Vagina (tissue), 2 donors: Measurements from ENCODE around the gene BEAN1. TPM values are rescaled to one million over a fixed set of nuclear protein-coding genes. Genes with fewer than 3 reads are reported as not detected.

Experiments
- DNase-seq, 2 donors: peaks; one replicate each; pipeline ENCODE4 v3.0.0-alpha.2; 2017; ENCODE audit errors: extremely low spot score in 2 of 2
- H3K27ac ChIP-seq: fragments of 200-600 bp; sonication (generic); one replicate; pipeline ENCODE4 v1.5.1; 2019
- H3K27me3 ChIP-seq: fragments of 200-600 bp; sonication (generic); one replicate; pipeline ENCODE4 v1.5.1; 2019
- H3K36me3 ChIP-seq, 2 donors: fragments of 200-600 bp; sonication (generic); one replicate each; pipeline ENCODE4 v1.5.1; 2017 to 2019
- H3K4me1 ChIP-seq: fragments of 200-600 bp; sonication (generic); one replicate; pipeline ENCODE4 v1.5.1; 2019
- H3K4me3 ChIP-seq, 2 donors: fragments of 200-600 bp; sonication (generic); 1 replicate in 1 of 2; 2 replicates in 1 of 2; pipeline ENCODE4 v1.5.1; 2016 to 2019
- H3K9me3 ChIP-seq: fragments of 200-600 bp; sonication (generic); one replicate; pipeline ENCODE4 v1.5.1; 2019
- CTCF ChIP-seq, 3 experiments: fragments of 450-650 bp in 2 of 3; fragments of 200-600 bp in 1 of 3; sonication (generic) in 1 of 3; IDR thresholded peaks; one replicate each; pipeline ENCODE4 v1.5.1; 2017 to 2019; ENCODE audit warnings: antibody characterized with exemption in 3 of 3, mild to moderate bottlenecking in 2 of 3, moderate library complexity in 2 of 3
- POLR2A ChIP-seq, 2 donors: fragments of 450-650 bp; IDR thresholded peaks; one replicate each; pipeline ENCODE4 v1.6.1; 2017; ENCODE audit warnings: antibody characterized with exemption in 2 of 2, mild to moderate bottlenecking in 2 of 2, moderate library complexity in 2 of 2
- POLR2AphosphoS5 ChIP-seq, 2 donors: sonication (generic); formaldehyde crosslinking; IDR thresholded peaks; one replicate each; pipeline ENCODE4 v1.9.0; 2017; ENCODE audit warnings: antibody characterized with exemption in 2 of 2, mild to moderate bottlenecking in 2 of 2, low read depth in 1 of 2; ENCODE audit not compliant: insufficient read depth in 1 of 2
- intact Hi-C: fragments of 100-400 bp; cut with DNase I; formaldehyde crosslinking; loops from one replicate; pipeline ENCODE4 v1.15.1; 2023
- total RNA-seq: library from RNA; depleted of rRNA; stranded (reverse); fragments of >200 nt; gene quantifications from one replicate; pipeline ENCODE4 v1.2.3, GENCODE V29; 2016

Gene BEAN1
- total RNA-seq, 1 donor from 2014 or later, result not detected

DNA sequence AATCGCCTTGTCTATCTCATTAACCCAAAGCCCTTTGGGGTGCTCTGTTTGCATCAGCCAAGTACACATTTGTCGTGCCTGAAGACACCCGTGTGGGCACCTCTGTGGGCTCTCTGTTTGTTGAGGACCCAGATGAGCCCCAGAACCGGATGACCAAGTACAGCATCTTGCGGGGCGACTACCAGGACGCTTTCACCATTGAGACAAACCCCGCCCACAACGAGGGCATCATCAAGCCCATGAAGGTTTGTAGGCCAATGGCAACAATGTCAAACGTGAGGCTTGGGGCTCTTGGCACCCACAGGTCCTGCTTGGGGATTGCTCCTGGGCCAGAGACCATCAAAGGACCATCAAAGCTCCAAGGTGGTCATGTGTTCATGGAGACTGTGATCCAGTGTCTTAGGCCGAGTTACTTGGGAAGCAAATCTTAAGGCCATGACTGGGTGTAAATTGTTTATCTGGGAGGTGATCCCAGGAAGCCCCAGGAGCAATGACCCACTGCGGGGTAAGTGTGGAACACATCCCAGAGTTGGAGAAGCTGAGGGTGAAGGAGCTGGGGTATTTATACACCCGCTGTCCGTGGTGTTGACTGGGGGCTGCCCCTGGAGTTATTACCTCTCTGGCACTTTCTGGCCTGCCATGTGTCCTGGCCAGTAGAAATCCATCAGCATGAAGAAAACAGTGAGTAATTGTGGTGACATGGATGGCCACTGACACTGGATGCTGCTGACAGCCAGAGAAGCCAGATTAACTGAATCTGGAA lies 36.6 kb upstream of the BEAN1 start:
- H3K27ac ChIP-seq, result no peak overlapping the region
- peak; percentile 56 to 89 for DNase-seq
- H3K36me3 ChIP-seq, result no peaks in the 10 kb centered on the region
- no peaks in the 10 kb centered on the region for H3K9me3 ChIP-seq
- intact Hi-C loops, result no loop called here
- no peaks in the 10 kb centered on the region for H3K27me3 ChIP-seq
- no peaks in the 10 kb centered on the region for H3K4me1 ChIP-seq
- TF ChIP-seq POLR2AphosphoS5 (IDR thresholded peaks at IDR 0.05; ENCODE audit: insufficient read depth in 1 of 2, low read depth in 1 of 2) (no peak), POLR2A (IDR thresholded peaks at IDR 0.05) (no peak)
- H3K4me3 ChIP-seq, result no peak overlapping the region

- intact Hi-C loops, result no loop called here
- H3K4me1 ChIP-seq, result no peaks in the 10 kb centered on the region
- H3K9me3 ChIP-seq, result no peaks in the 10 kb centered on the region
- H3K27ac ChIP-seq, result no peak overlapping the region
- H3K27me3 ChIP-seq, result no peaks in the 10 kb centered on the region
- H3K36me3 ChIP-seq, result no peaks in the 10 kb centered on the region
- TF ChIP-seq POLR2A (IDR thresholded peaks at IDR 0.05) (no peak), CTCF (IDR thresholded peaks at IDR 0.05) (no peak), POLR2AphosphoS5 (IDR thresholded peaks at IDR 0.05; ENCODE audit: insufficient read depth in 1 of 2, low read depth in 1 of 2) (no peak)
- peak; percentile 79 for DNase-seq
- H3K4me3 ChIP-seq, result no peak overlapping the region
Observed at GRCh38 chr16:66391726-66392670, 35.1 kb upstream of the BEAN1 start.

DNA sequence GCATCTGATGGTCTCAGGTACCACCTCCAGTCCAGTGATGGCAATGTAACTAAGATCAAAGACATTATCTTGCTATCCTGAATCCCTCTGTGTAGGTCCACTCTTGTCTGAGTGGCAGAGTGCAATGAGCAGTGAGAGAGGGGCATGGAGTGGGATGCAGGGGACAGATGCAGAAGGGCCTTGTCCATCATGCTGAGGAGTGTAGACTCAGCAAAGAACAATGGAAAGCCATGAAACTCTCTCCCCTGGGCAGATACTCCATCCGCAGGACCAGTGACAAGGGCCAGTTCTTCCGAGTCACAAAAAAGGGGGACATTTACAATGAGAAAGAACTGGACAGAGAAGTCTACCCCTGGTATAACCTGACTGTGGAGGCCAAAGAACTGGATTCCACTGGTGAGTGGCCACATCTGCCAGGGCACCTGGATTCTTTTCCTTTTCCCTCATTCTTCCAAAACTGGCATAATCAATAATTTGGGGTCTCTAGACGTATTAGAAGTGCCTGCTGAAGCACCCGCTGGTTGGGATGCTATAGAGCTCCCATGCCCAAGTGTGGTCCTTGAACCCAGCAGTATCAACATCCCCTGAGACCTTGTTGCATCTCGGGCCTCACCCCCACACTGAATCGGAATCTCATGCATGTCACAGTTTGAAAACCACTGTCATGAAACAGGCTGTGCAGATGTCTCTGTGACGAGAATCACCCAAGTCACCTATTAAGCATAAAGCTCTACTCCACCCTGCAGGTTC lies 31.1 kb upstream of the BEAN1 start:
- Histone ChIP-seq H3K27me3 (no peaks in the 10 kb centered on the region), H3K36me3 (no peaks in the 10 kb centered on the region), H3K4me3 (no peak overlapping the region), H3K27ac (no peak overlapping the region), H3K9me3 (no peaks in the 10 kb centered on the region), H3K4me1 (no peaks in the 10 kb centered on the region)
- TF ChIP-seq CTCF (IDR thresholded peaks at IDR 0.05), result no peak
- no peak for TF ChIP-seq POLR2A (IDR thresholded peaks at IDR 0.05)
- TF ChIP-seq POLR2AphosphoS5 (IDR thresholded peaks at IDR 0.05; ENCODE audit: insufficient read depth in 1 of 2, low read depth in 1 of 2), result no peak
- intact Hi-C loops, result no loop called here
- DNase-seq, result peak; percentile 65 to 79

DNA sequence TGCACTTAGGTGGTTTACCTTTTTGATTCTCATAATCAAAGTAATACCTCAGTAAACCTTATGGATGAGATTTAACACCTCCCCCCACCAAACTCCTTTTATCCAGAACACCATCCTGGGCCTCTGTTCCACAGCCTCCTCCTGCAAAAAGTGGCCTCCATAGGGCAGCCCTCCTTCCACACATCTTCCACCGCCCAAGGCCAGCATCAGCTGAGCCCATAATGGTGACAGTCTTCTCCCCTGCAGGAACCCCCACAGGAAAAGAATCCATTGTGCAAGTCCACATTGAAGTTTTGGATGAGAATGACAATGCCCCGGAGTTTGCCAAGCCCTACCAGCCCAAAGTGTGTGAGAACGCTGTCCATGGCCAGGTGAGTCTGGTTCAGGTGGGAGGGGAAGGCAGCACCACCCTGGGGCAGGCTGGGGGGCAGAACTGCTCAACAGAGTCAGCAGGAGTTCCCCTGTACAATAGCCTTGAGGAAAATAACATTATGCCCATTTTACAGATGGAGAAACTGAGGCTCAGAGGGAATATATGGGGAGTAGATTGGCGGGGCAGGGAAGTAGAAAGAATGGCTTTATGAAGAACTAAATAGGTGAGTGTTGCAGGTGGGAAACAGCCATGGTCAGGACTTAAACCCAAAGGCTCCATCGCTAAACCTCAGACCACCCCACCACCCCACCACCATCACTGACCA lies 29.2 kb upstream of the BEAN1 start:
- DNase-seq, result peak in 1 of 2 donors; percentile 60
- intact Hi-C loops, result no loop called here

GRCh38 chr16:66399031-66399430 lies 28.1 kb upstream of the BEAN1 start:
- TF ChIP-seq POLR2AphosphoS5 (IDR thresholded peaks at IDR 0.05; ENCODE audit: insufficient read depth in 1 of 2, low read depth in 1 of 2), result no peak
- TF ChIP-seq POLR2A (IDR thresholded peaks at IDR 0.05), result no peak
- no peak for TF ChIP-seq CTCF (IDR thresholded peaks at IDR 0.05)
- H3K4me1 ChIP-seq, result no peaks in the 10 kb centered on the region
- no peaks in the 10 kb centered on the region for H3K27me3 ChIP-seq
- DNase-seq, result no peak
- no peak overlapping the region for H3K4me3 ChIP-seq
- H3K36me3 ChIP-seq, result no peaks in the 10 kb centered on the region
- intact Hi-C loops, result no loop called here
- no peaks in the 10 kb centered on the region for H3K9me3 ChIP-seq
- H3K27ac ChIP-seq, result no peak overlapping the region

More for the DNA sequence above, 29.2 kb upstream of the BEAN1 start:
- no peaks in the 10 kb centered on the region for H3K36me3 ChIP-seq
- no peak overlapping the region for H3K4me3 ChIP-seq
- H3K27ac ChIP-seq, result no peak overlapping the region
- no peaks in the 10 kb centered on the region for H3K4me1 ChIP-seq
- no peaks in the 10 kb centered on the region for H3K9me3 ChIP-seq
- no peak for TF ChIP-seq POLR2A (IDR thresholded peaks at IDR 0.05)
- H3K27me3 ChIP-seq, result no peaks in the 10 kb centered on the region
